ENCODE results near the gene GAP43. TPM values are rescaled to one million over a fixed set of nuclear protein-coding genes. Genes with fewer than 3 reads are reported as not detected.

The GAP43 gene
- total RNA-seq, 1 donor from 2014 or later = 4.9 TPM

DNA sequence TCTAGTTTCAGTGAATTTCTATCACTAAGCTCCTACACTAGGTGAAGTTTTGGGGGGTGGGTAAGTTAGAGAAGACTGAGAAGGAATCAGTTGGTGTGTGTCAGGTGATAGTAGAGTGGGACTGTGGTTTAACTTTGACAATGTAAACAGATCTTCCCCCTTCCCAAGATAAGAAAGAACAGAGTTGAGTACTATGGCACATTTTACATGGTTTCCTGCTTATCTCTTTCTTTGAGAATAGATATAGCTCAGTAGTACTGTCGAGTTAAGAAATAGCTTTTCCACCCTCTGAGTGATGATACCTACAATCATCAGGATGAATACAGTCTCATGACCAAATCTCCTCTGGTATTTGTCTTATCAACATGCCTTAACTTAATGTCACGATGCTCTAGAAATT lies 42.8 kb downstream of the GAP43 start:
- H3K9me3 ChIP-seq = no peaks in the 10 kb centered on the region
- TF ChIP-seq POLR2A (IDR thresholded peaks at IDR 0.05) (no peak), POLR2AphosphoS5 (IDR thresholded peaks at IDR 0.05; ENCODE audit: insufficient read depth in 1 of 2, low read depth in 1 of 2) (no peak)
- TF ChIP-seq, protein P1, sequence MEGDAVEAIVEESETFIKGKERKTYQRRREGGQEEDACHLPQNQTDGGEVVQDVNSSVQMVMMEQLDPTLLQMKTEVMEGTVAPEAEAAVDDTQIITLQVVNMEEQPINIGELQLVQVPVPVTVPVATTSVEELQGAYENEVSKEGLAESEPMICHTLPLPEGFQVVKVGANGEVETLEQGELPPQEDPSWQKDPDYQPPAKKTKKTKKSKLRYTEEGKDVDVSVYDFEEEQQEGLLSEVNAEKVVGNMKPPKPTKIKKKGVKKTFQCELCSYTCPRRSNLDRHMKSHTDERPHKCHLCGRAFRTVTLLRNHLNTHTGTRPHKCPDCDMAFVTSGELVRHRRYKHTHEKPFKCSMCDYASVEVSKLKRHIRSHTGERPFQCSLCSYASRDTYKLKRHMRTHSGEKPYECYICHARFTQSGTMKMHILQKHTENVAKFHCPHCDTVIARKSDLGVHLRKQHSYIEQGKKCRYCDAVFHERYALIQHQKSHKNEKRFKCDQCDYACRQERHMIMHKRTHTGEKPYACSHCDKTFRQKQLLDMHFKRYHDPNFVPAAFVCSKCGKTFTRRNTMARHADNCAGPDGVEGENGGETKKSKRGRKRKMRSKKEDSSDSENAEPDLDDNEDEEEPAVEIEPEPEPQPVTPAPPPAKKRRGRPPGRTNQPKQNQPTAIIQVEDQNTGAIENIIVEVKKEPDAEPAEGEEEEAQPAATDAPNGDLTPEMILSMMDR (IDR thresholded peaks at IDR 0.05) = no peak
- no peak overlapping the region for H3K27ac ChIP-seq
- no peaks in the 10 kb centered on the region for H3K27me3 ChIP-seq
- no peaks in the 10 kb centered on the region for H3K36me3 ChIP-seq
- no peak overlapping the region for H3K4me3 ChIP-seq
- H3K4me1 ChIP-seq = no peaks in the 10 kb centered on the region
- no peak for DNase-seq (ENCODE audit: extremely low spot score in 2 of 2)
- intact Hi-C loops (cut with DNase I) = no loop called here

DNA sequence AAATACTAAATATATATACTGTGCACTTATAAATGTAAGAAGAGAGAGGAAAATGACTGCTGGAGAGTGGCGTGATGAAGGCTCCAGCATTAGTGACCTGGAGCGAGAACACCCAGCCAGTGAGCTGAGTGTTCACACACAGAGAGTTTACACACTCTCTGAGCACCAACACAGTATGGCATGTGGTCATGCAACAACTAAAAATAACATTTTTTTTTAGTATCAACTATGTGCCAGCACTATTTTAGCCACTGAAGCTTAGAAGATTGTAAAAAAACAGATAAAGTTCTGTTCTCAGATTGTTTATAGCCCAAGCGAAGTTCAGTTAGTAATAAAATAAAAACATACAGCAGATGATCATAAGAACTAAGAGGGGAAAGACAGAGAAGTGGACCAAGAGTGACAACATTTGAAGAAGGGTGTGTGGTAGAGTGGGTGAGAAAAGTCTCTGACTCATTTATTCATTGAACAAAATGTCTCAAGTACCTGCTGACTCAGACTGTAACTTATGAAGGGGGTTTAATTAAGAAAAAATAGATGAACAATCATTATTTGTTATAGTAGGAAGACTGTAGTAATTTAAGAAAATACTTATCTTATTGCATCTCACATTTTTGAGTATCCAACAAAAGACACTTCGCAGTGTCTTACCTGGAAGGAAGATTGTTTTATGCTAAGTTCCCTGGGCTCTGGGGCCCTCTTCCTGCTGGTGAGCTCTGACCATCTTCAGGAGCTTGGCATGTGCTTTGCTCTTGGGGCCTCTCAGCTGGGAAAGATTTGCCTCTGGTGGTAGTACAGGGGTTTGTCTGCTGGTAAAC lies 43.8 kb downstream of the GAP43 start:
- H3K4me3 ChIP-seq = no peak overlapping the region
- intact Hi-C loops (cut with DNase I) = no loop called here
- H3K27me3 ChIP-seq = no peaks in the 10 kb centered on the region
- H3K4me1 ChIP-seq = no peaks in the 10 kb centered on the region
- no peak for TF ChIP-seq POLR2A (IDR thresholded peaks at IDR 0.05)
- TF ChIP-seq, protein P1 (IDR thresholded peaks at IDR 0.05) = no peak
- no peak for TF ChIP-seq POLR2AphosphoS5 (IDR thresholded peaks at IDR 0.05; ENCODE audit: insufficient read depth in 1 of 2, low read depth in 1 of 2)
- H3K27ac ChIP-seq = no peak overlapping the region
- H3K9me3 ChIP-seq = no peaks in the 10 kb centered on the region
- no peak for DNase-seq (ENCODE audit: extremely low spot score in 2 of 2)
- no peaks in the 10 kb centered on the region for H3K36me3 ChIP-seq

DNA sequence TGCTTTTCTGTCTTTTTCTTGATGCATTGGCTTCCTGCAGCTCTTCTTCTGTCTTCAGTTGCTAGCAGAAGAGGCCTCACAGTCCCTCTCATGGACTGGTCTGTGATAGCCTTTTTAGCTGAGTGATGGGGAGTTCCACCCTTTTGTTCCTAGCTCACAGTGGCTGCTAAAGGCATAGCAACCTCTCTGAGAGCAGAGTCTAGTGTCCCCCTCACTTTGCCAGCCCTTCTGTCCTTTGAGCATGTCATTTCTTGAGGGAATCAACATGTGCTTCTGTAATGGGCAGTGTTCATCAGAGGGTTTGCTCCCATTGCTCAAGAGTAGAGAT lies 44.4 kb downstream of the GAP43 start:
- intact Hi-C loops (cut with DNase I) = no loop called here
- DNase-seq (ENCODE audit: extremely low spot score in 2 of 2) = no peak

DNA sequence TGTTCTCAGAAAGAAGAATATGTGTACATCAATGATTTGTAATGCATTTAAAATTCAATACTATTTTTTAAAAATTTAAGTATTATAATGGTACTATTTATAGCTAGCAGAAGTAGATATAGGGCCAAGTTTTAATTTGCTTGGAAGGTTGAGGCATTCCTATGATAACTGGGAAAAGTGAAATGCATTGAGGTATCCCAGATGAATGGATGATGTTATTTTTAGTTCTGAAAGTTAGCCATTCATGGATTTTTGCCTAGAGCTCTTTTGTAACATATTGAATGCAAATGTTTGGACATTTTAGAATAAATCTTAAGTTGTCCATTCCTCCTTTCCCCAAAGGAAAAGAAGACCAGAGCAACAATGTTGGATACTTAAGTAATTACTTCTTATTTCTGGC lies 47.6 kb downstream of the GAP43 start:
- no peak overlapping the region for H3K27ac ChIP-seq
- H3K4me3 ChIP-seq = no peak overlapping the region
- no peak for DNase-seq (ENCODE audit: extremely low spot score in 2 of 2)
- no peaks in the 10 kb centered on the region for H3K4me1 ChIP-seq
- intact Hi-C loops (cut with DNase I) = loop anchor here (5.0 kb wide), 1 partner anchor 49 kb away; the partner anchor contains the start of gene GAP43
- TF ChIP-seq POLR2AphosphoS5 (IDR thresholded peaks at IDR 0.05; ENCODE audit: insufficient read depth in 1 of 2, low read depth in 1 of 2) = no peak
- TF ChIP-seq, protein P1 (IDR thresholded peaks at IDR 0.05) = no peak
- no peak for TF ChIP-seq POLR2A (IDR thresholded peaks at IDR 0.05)
- no peaks in the 10 kb centered on the region for H3K9me3 ChIP-seq
- no peaks in the 10 kb centered on the region for H3K36me3 ChIP-seq
- no peaks in the 10 kb centered on the region for H3K27me3 ChIP-seq

More for the DNA sequence above, 44.4 kb downstream of the GAP43 start:
- Histone ChIP-seq H3K27me3 (no peaks in the 10 kb centered on the region), H3K9me3 (no peaks in the 10 kb centered on the region), H3K4me1 (no peaks in the 10 kb centered on the region), H3K36me3 (no peaks in the 10 kb centered on the region), H3K4me3 (no peak overlapping the region), H3K27ac (no peak overlapping the region)
- TF ChIP-seq POLR2AphosphoS5 (IDR thresholded peaks at IDR 0.05; ENCODE audit: insufficient read depth in 1 of 2, low read depth in 1 of 2) (no peak), POLR2A (IDR thresholded peaks at IDR 0.05) (no peak)
- TF ChIP-seq, protein P1 (IDR thresholded peaks at IDR 0.05) = no peak

DNA sequence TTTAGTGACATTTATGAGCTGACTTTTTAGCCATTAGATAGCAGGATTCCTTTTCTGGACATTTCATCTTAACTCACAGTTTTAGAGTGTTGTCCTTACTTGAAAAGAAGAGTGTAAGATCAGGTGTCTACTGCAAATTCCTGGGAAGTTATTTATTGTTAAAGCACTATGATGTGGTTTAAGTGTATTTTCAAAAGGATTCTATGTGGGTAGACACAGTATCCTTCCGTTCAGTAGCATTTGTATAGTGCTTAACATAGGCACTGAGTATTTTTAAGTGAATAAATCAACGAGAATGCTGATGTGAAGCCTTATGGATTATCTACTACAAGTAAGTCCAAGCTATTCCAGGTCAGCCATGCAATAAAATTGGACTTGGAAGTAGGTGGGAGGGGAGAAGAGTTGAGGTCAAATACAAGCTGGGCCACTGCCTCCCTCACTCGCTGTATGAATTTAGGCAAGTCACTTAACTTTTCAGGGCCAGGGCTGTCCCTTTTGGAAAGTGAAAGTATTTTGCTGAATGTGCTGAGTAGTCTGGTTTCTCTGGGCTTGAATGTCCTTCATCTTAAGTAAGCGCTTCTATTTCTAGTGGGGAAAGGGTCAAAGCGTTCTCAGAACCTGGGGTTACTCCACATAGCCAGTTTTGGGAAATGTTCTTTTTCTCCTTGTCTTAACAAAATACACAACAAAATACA lies 48.6 kb downstream of the GAP43 start:
- no peaks in the 10 kb centered on the region for H3K4me1 ChIP-seq
- DNase-seq (ENCODE audit: extremely low spot score in 2 of 2) = no peak
- H3K27me3 ChIP-seq = no peaks in the 10 kb centered on the region
- intact Hi-C loops (cut with DNase I) = loop anchor here (5.0 kb wide), 1 partner anchor 50 kb away; the partner anchor contains the start of gene GAP43
- no peak for TF ChIP-seq POLR2A (IDR thresholded peaks at IDR 0.05)
- TF ChIP-seq, protein P1 (IDR thresholded peaks at IDR 0.05) = no peak
- no peak overlapping the region for H3K4me3 ChIP-seq
- no peak overlapping the region for H3K27ac ChIP-seq
- H3K36me3 ChIP-seq = no peaks in the 10 kb centered on the region
- H3K9me3 ChIP-seq = no peaks in the 10 kb centered on the region

Data from vagina (tissue), 2 donors.